ENCODE results near the gene RAB3B. TPM values are rescaled to one million over a fixed set of nuclear protein-coding genes. Genes with fewer than 3 reads are reported as not detected.

RAB3B gene
- total RNA-seq, 1 donor from 2014 or later, result 0.02 TPM

DNA sequence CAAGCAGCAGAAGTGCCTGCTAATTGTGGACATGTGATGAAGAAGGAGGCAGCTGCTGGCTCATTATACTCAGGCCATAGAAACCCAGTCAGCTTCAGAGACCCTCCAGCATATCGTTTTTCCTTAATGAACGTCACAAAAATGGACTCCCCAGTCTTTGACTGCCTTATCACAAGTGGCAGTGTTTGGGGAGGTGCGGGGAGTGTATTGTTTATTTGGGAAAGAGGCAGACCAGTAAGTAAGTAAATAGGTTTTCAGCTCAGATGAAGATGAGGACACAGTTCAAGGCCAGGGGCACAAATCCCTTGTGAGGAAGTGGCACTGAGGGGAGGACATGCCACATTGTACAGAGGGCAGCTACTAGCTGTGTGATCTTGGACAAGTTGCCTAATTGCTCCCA is 68.5 kb downstream of the RAB3B start:
- intact Hi-C loops (cut with micrococcal nuclease), result no loop called here

GRCh38 chr1:51920130-51920529 is 70.4 kb downstream of the RAB3B start:
- intact Hi-C loops (cut with micrococcal nuclease), result no loop called here

GRCh38 chr1:51919684-51920083 is 70.8 kb downstream of the RAB3B start:
- intact Hi-C loops (cut with micrococcal nuclease), result no loop called here

DNA sequence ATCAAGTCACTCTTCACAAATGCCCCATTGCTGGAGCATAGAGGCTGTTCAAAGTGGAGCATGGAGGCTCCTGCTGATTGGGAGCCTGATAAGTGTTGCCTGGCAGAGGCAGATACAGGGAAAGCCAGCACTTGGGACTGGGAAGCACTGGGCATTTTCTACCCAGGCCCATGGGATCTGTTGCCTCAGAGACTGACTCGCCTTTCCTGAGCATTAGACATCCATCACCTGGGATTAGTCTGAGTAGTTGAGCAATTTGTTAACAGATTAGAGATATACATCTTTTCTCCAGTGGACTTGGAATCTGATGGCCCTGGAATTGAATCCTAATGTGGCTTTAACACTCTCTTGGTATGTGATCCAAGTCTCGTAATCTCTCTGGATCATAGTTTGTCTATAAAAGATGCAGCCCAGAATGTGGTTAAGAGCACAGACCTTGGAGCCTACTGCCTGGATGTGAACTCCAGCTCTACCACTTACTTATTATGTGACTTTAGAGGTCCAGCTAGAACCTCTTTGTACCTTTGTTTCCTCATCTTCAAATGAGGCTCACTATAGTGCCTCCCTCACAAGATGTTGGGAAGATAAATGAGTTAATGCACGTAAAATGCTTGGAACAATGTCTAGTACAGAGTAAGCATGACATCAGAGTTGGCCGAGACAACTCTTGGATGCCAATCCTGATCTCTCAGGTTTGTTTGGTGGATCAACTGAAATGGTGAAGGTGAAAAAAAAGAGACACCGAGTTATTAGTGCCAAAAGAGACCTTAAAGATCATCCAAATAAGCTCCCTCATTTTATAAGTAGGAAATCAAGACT is 73.7 kb downstream of the RAB3B start:
- intact Hi-C loops (cut with micrococcal nuclease), result no loop called here

DNA sequence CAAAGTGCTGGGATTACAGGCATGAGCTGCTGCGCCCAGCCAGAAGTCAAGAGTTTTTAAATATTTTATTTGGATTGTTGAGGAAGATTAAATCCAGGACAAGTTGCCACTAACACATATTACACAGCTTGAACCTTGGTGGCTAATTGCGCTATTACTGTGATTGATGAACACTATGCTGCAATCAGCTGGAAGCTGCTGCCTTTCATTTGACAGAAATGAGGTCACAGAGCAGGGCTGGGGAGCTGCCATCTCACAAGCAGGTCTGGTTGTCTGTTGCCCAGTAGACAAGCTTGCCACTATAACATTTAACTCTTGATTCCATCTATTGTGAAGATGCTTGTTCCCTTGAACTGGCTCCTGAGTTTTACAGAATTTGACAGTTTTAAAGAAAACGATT is 74.5 kb downstream of the RAB3B start:
- intact Hi-C loops (cut with micrococcal nuclease), result no loop called here

DNA sequence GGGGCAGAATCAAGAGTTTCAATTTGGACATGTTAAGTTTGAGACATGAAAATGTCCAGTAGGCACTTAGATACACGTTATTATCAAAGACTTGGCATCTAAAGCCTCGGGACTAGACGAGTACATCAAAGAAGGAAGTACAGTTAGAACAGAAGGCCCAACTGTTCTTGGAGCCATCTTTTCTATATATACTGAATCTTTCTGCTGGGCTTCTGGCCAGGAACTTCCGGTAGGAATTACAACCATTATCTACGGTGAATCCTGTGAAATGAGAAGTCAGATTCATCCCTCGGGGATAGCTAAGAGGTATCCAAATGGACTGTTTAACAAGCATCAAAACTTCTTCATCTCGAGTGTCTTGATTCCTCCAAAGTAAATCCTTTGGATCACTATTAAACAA is 77.6 kb downstream of the RAB3B start:
- intact Hi-C loops (cut with micrococcal nuclease), result no loop called here

DNA sequence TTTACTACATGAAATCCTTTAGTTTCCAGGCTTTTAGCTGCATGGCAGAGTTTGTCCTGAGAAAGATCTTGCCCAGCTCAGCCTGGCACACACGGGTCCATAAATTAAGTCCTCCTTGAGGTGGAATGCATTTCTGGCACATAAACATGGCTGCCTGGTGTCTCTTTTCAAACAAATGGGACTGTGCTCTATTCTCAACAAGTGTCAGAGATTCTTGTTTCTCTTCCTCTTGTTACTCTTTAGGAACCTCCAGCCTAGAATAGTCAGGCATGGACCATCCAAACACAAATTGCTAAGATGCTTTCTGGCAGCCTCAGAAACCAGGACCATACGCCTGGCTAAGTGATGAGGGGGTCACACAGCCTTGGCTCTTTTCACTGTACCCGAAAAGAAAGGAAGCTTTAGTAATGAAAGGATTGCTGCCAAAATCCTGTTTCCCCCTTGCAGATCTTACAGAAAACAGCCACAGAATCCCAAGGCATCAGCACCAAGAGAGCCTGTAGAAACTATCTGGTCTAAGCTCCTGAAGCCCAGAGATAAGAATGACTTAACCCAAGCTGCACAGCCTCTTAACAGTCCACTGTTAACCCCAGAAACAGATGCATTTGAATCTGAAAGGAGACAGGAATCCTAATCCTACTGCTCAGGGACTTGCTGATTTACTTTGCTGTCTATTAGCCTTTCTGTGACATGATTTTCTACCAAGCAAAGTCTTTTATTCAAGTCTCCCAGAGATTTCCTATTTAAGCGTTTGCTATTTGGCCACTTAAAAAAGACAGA is 80.1 kb downstream of the RAB3B start:
- intact Hi-C loops (cut with micrococcal nuclease), result no loop called here

DNA sequence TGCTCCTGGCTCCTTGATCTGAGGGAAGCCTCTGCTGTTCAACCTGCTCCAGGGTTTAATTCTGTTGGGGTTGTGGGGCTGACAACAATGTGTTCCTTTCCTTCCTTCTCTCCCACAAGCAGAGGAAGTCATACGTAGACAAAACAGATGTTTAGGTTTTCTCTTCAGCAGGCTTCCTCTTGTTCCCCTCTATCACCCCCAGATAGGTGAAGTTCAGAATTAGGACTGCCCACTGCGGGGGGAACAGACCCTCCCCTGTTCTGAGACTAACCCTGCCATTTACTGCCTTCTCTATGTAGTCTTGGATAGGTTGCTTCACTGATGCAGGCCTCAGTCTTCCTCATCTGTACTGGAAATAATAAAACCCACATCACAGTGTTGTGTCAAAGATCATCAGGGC is 82.0 kb downstream of the RAB3B start:
- intact Hi-C loops (cut with micrococcal nuclease), result no loop called here

DNA sequence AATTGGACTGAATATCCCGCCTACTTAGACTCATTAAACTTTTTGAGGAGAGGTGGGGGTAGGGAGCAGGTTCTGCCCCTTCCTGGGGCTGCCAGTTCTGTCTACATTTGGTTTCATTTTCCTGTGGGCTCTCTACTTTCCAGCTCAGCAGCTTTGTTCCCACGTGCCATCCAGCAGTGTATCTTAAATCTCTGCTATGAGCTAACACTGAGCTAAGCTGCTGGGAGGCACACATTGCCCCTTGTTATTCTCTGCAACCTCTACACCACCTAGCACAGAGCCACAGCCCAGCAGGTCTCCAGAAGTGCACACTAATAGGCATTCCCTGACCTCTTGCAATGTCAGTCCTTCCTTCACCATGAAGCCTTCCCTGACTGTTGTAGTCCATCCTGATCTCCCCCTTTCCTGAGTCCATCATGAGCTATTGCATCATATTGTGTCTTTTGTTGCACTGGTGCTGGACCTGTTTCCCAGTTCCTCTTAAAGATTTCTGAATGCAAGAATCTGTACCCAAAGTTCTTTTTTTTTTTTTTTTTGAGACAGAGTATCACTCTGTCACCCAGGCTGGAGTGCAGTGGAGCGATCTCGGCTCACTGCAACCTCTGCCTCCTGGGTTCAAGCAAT is 83.3 kb downstream of the RAB3B start:
- intact Hi-C loops (cut with micrococcal nuclease), result no loop called here

DNA sequence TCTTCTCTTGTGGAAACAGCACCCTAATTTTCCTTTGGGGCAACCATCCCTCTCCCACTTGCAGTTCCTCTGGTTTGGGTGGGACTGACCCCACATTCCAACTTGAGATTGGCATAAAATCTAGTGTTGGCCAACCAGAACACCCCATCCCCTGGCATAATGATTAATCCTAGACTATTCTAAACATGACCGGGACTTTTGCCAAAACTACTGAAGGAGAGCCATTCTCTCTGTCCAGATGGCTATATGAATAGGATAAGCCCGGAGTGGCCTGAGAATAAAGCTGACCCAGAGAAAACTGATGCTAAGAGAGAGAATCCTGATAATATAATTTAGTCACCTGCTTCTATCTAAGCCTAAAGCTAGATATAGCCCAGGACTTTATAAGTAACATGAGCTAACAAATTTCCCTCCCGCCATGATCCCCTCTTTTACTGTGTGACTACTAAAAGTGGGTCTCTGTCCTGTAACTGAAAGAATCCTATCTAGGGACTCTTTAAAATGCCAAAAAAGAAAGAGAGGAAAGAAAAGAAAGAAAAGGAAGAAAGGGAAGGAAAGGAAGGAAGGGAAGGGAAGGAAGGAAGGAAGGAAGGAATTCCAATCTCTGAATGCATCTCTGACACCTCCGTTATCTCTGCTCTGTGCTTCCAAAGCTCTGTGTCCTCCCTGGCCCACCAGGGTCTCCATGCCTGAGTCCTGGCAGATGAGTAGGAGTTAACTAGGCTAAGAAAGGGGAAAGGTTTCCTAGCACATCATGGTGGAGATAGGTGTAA is 84.0 kb downstream of the RAB3B start:
- intact Hi-C loops (cut with micrococcal nuclease), result no loop called here

DNA sequence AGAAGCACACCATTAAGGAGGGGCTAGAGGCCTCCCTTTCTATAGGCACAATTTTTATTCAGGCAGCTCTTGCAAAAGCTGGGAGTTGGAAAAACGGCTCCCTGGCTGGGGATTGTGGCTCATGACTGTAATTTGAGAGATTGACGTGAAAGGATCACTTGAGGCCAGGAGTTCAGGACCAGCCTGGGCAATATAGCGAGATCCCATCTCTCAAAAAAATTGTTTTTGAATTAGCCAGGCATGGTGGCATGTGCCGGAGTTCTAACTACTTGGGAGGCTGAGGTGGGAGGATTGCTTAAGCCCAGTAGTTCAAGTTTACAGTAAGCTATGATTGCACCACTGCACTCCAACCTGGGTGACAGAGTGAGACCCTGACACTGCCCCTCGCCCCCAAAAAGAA is 88.0 kb downstream of the RAB3B start:
- intact Hi-C loops (cut with micrococcal nuclease), result no loop called here

DNA sequence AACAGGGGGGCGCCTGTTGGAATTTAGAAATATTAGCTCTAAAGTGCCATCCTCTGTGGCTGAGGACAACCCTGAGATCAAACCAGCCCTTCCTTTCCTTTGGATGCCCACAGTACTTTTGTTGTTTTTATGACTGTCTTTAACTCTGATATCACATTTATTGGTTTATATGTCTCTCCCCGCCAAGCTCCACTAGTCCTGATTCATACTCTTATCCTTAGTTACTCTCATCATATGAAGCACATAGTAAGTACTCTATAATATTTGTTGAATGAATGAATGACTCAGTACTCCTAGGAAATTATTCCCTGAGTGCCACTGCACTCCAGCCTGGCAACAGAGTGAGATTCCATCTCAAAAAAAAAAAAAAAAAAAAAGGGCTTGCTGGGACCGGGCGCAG is 89.3 kb downstream of the RAB3B start:
- intact Hi-C loops (cut with micrococcal nuclease), result no loop called here

GRCh38 chr1:51899022-51899421 is 91.5 kb downstream of the RAB3B start:
- intact Hi-C loops (cut with micrococcal nuclease), result loop anchor here (5.0 kb wide), 1 partner anchor 848 kb away; no protein-coding TSS in a partner anchor

DNA sequence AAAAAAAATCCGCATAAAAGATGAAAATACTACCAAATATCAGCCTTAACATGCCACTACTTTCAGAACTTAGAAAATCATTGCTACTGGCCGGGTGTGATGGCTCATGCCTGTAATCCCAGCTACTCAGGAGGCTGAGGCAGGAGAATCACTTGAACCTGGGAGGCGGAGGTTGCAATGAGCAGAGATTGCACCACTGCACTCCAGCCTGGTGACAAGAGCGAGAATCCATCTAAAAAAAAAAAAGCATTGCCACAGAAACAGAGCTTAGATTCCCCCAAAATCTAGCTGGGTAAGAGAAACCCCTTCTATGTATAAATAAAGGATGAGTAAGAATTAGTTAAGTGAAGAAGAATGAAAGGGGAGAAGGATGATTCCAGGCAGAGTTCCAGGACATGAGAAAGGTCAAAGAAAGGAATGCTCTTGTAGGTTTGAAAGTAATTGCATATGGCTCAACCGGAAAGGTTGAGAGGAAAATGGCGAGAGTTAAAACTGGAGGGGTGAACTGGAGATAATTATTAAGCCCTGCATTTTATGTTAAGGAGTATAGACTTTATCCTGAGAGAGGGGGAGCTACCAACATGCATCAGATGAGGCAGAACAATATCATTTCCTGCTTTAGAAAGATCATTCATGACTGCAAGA is 92.3 kb downstream of the RAB3B start:
- intact Hi-C loops (cut with micrococcal nuclease), result loop anchor here (5.0 kb wide), 1 partner anchor 849 kb away; no protein-coding TSS in a partner anchor

- intact Hi-C loops (cut with micrococcal nuclease), result loop anchor here (1.0 to 5.0 kb wide), 4 partner anchors 105 to 1285 kb away; no protein-coding TSS in a partner anchor
Measured at GRCh38 chr1:51897699-51898031, 92.8 kb downstream of the RAB3B start.

DNA sequence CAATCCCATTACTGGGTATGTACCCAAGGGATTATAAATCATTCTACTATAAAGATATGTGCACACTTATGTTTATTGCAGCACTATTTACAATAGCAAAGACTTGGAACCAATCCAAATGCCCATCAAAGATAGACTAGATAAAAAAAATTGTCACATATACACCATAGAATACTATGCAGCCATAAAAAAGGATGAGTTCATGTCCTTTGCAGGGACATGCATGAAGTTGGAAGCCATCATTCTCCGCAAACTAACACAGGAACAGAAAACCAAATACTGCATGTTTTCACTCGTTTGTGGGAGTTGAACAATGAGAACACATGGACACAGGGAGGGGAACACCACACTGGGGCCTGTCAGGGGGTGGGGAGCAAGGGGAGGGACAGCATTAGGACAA is 95.8 kb downstream of the RAB3B start:
- intact Hi-C loops (cut with micrococcal nuclease), result loop anchor here (5.0 kb wide), 1 partner anchor 853 kb away; no protein-coding TSS in a partner anchor

GRCh38 chr1:51878616-51879336 is 111.7 kb downstream of the RAB3B start, which contains the start of gene NRDC:
TSS of gene NRDC (minus strand) at chr1:51878727. CDS start at chr1:51878615, 112 bp downstream.
- intact Hi-C loops (cut with micrococcal nuclease), result loop anchor here (1.0 to 5.0 kb wide), 18 partner anchors 149 to 1960 kb away; partner anchors contain the start of genes BTF3L4, CC2D1B, CPT2 and EPS15

DNA sequence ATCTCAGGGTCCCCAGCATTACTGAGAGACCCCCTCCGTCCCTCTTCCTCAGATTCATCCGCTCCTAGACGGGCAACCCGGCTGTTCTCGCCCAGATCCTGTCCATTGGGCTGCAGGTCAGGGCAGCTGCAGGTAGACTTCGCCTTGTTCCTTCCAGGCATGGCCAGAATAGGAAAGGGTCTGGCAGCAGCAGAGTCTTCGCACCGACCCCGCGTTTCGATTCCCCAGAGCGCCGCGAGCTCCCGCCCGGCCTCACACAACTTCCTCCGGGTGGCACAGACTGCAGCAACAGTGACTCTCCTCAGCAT is 112.2 kb downstream of the RAB3B start:
- intact Hi-C loops (cut with micrococcal nuclease), result loop anchor here (1.0 to 5.0 kb wide), 17 partner anchors 149 to 1960 kb away; partner anchors contain the start of genes BTF3L4, CC2D1B, CPT2 and EPS15

DNA sequence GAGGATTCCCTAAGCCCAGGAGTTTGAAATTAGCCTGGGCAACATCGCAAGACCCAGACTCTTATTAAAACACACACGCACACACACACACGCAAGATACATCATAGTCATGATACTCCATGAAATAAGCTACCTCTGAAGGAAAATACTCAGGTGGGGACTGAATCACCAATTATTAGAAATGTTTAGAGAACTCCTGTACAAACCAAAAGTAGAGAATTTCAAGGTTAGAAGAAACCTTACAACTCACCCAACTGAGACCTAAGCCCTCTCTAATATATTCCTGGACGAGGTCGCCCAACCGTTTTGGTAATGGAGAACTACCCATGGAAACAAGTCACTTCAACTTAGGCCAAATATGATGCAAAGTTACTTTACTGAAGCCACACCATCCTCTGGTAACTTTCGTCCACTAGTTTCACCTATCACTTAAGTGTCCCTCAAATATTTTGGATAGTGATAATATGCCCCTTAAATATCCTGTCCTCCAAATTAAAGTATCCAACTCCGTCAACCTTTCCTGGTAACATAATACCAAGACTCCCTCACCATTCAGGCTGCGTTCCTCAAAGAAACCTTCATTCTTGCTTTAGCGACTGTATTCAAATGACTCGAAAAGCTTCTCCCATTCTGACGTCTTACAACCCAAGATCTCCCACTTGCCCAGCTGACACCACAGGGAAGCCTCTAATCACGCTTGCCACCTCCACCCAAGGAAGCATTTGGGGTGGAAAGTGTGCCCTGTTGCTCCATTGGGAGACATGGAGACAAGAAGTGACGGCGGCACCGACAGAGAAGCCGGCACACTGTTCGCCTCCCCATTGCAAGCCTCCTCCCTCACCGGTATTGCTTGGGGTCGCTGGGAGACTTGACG is 112.8 kb downstream of the RAB3B start:
- intact Hi-C loops (cut with micrococcal nuclease), result loop anchor here (1.0 to 5.0 kb wide), 17 partner anchors 148 to 1961 kb away; partner anchors contain the start of genes BTF3L4, CC2D1B, CPT2 and EPS15
